ENCODE measurements around the gene RIPOR3.

The RIPOR3 gene

GRCh38 chr20:50565871-50566270 lies 125.5 kb downstream of the RIPOR3 start:
- H3K4me3 ChIP-seq (ENCODE audit: low read length): no peak overlapping the region
- TF ChIP-seq CTCF (IDR thresholded peaks at IDR 0.05; ENCODE audit: insufficient read depth, low read depth, low read length, missing control alignments): no peak
- DNase-seq (ENCODE audit: low read depth): no peak

DNA sequence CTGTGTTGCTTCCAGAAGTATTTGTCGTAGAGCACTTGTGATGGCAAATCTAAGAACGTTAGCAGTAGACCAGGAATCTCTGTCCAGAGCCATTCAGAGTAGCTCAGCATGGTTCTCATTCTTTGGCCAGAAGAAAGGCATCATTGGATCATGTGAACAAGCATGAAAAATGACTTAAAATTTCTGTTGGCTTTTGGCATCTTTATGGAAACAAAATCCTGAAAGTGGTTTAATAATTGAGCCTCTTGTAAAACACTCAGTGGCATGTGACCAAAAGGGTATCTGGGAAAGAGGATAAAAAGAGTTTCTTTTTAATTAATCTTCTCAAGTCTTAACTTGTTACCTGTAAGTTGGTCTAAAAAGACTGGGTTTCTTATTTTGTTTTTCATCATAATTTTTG lies 126.0 kb downstream of the RIPOR3 start:
- TF ChIP-seq CTCF (IDR thresholded peaks at IDR 0.05; ENCODE audit: insufficient read depth, low read depth, low read length, missing control alignments): no peak
- no peak for DNase-seq (ENCODE audit: low read depth)
- no peak overlapping the region for H3K4me3 ChIP-seq (ENCODE audit: low read length)

GRCh38 chr20:50563133-50563944 lies 128.0 kb downstream of the RIPOR3 start:
- no peak for DNase-seq (ENCODE audit: low read depth)
- TF ChIP-seq CTCF (IDR thresholded peaks at IDR 0.05; ENCODE audit: insufficient read depth, low read depth, low read length, missing control alignments): no peak
- no peak overlapping the region for H3K4me3 ChIP-seq (ENCODE audit: low read length)

DNA sequence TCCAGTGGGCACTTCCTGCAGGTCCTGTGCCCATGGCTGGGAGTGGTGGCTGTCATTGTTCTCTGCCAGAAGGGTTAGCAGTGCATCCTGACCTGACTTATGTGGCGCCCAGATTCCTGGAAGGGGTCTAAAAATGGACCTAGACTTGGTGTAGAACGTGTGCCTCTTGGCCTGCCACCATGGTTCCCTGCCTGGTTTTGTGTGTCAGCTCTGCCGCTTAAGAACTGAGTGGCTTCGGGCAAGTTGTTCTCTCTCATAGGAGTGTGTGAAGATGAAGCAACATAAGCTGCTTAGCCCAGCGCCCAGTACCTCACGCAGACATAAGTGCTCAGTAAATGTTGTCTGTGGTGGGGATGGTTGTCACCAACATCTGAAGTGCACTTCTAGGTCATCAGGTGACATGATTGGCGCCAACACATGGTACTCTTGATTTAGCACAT lies 129.1 kb downstream of the RIPOR3 start:
- no peak overlapping the region for H3K4me3 ChIP-seq (ENCODE audit: low read length)
- no peak for TF ChIP-seq CTCF (IDR thresholded peaks at IDR 0.05; ENCODE audit: insufficient read depth, low read depth, low read length, missing control alignments)
- no peak for DNase-seq (ENCODE audit: low read depth)

GRCh38 chr20:50561379-50562078 lies 129.8 kb downstream of the RIPOR3 start:
- no peak for TF ChIP-seq CTCF (IDR thresholded peaks at IDR 0.05; ENCODE audit: insufficient read depth, low read depth, low read length, missing control alignments)
- H3K4me3 ChIP-seq (ENCODE audit: low read length): no peak overlapping the region
- peak; percentile 93 for DNase-seq (ENCODE audit: low read depth)

- H3K4me3 ChIP-seq (ENCODE audit: low read length): no peak overlapping the region
- DNase-seq (ENCODE audit: low read depth): no peak
- no peak for TF ChIP-seq CTCF (IDR thresholded peaks at IDR 0.05; ENCODE audit: insufficient read depth, low read depth, low read length, missing control alignments)
Measured at GRCh38 chr20:50560867-50561266, 130.5 kb downstream of the RIPOR3 start.

Measured in epithelial cell of esophagus (primary cell).